Transverse colon (tissue), 3 donors: ENCODE results near the gene MAPK12.

Source experiments
- CTCF ChIP-seq, 5 experiments: fragments of 200-600 bp in 3 of 5; fragments of 450-650 bp in 2 of 5; sonication (generic) in 3 of 5; IDR thresholded peaks; 1 replicate in 2 of 5; 2 replicates in 3 of 5; pipeline ENCODE4 v1.5.1; 2016 to 2017; ENCODE audit warnings: antibody characterized with exemption in 5 of 5, inconsistent platforms in 3 of 5, mild to moderate bottlenecking in 2 of 5, moderate library complexity in 1 of 5
- EP300 ChIP-seq: sonication (generic); formaldehyde crosslinking; IDR thresholded peaks from one replicate; pipeline ENCODE4 v1.6.1; 2017; ENCODE audit warnings: antibody characterized with exemption, low read depth

- no peak for TF ChIP-seq CTCF (IDR thresholded peaks at IDR 0.05)
- no peak for TF ChIP-seq EP300
Measured at GRCh38 chr22:50286275-50286674, 24.8 kb upstream of the MAPK12 start.
